Lower leg skin (tissue), 3 donors: ENCODE data around the gene KDM5D.

Source experiments
- CTCF ChIP-seq, 3 donors: fragments of 450-650 bp; IDR thresholded peaks; one replicate each; pipeline ENCODE4 v1.5.1; 2016; ENCODE audit warnings: antibody characterized with exemption in 3 of 3, mild to moderate bottlenecking in 3 of 3, moderate library complexity in 2 of 3
- POLR2A ChIP-seq, 2 donors: fragments of 450-650 bp; IDR thresholded peaks; one replicate each; pipeline ENCODE4 v1.6.1; 2016 to 2017; ENCODE audit warnings: antibody characterized with exemption in 2 of 2, mild to moderate bottlenecking in 1 of 2, moderate library complexity in 1 of 2

- TF ChIP-seq CTCF (IDR thresholded peaks at IDR 0.05) (no peak), POLR2A (IDR thresholded peaks at IDR 0.05) (no peak)
Measured at GRCh38 chrY:19744381-19745378, at the start of gene KDM5D.
